Neural cell (in vitro differentiated cells): ENCODE data around the gene MTHFD1L. TPM values are rescaled to one million over a fixed set of nuclear protein-coding genes. Genes with fewer than 3 reads are reported as not detected.

ENCODE experiments used
- H2AFZ ChIP-seq: fragments of 200-600, 300-800 bp; sonication (generic), shearing (Covaris generic); 2 replicates; pipeline ENCODE4 v1.6.0; 2014; ENCODE audit warnings: low read depth, mild to moderate bottlenecking, antibody characterized with exemption, low read length, moderate library complexity
- H3F3A ChIP-seq: fragments of 200-600 bp; shearing (Covaris generic); 2 replicates; pipeline ENCODE4 v1.6.1; 2016; ENCODE audit warnings: mild to moderate bottlenecking, moderate library complexity, mixed read lengths, antibody characterized with exemption, low read length; ENCODE audit not compliant: insufficient read depth, poor library complexity, severe bottlenecking
- H3K27ac ChIP-seq: fragments of 200-600, 300-800 bp; sonication (generic), shearing (Covaris generic); 2 replicates; pipeline ENCODE4 v1.5.1; 2014; ENCODE audit warnings: mild to moderate bottlenecking, low read length, moderate library complexity
- H3K27me3 ChIP-seq: fragments of 300-800, 200-600 bp; sonication (generic), shearing (Covaris generic); 2 replicates; pipeline ENCODE4 v1.6.0; 2014; ENCODE audit warnings: mild to moderate bottlenecking, low read depth, low read length, moderate library complexity; ENCODE audit not compliant: insufficient read depth
- H3K36me3 ChIP-seq: fragments of 300-800, 200-600 bp; sonication (generic), shearing (Covaris generic); 2 replicates; pipeline ENCODE4 v1.5.1; 2014; ENCODE audit warnings: mild to moderate bottlenecking, antibody characterized with exemption, low read length, moderate library complexity; ENCODE audit not compliant: insufficient read depth
- H3K4me2 ChIP-seq: fragments of 300-800, 200-600 bp; sonication (generic), shearing (Covaris generic); 2 replicates; pipeline ENCODE4 v1.6.0; 2014; ENCODE audit warnings: mild to moderate bottlenecking, low read length
- H3K4me3 ChIP-seq: fragments of 300-800, 200-600 bp; sonication (generic), shearing (Covaris generic); 2 replicates; pipeline ENCODE4 v1.5.1; 2014; ENCODE audit warnings: mild to moderate bottlenecking, low read length, moderate library complexity
- H3K79me2 ChIP-seq: fragments of 200-600 bp; shearing (Covaris generic); replicated peaks from 2 replicates; pipeline ENCODE4 v1.6.0; 2014; ENCODE audit warnings: mild to moderate bottlenecking, low read length, moderate library complexity; ENCODE audit not compliant: insufficient read depth
- H3K9ac ChIP-seq: fragments of 300-800, 200-600 bp; sonication (generic), shearing (Covaris generic); 2 replicates; pipeline ENCODE4 v1.6.1; 2016; ENCODE audit warnings: mild to moderate bottlenecking, low read length, mixed read lengths
- H3K9me2 ChIP-seq: fragments of 200-600 bp; shearing (Covaris generic); 2 replicates; pipeline ENCODE4 v1.6.1; 2016; ENCODE audit warnings: mild to moderate bottlenecking, low read length, mixed read lengths; ENCODE audit not compliant: insufficient read depth
- H3K9me3 ChIP-seq: fragments of 200-600, 300-800 bp; sonication (generic), shearing (Covaris generic); 2 replicates; pipeline ENCODE4 v1.6.1; 2016; ENCODE audit warnings: mild to moderate bottlenecking, mixed run types, low read length, moderate library complexity, mixed read lengths
- H4K20me1 ChIP-seq: fragments of 200-600 bp; shearing (Covaris generic); 2 replicates; pipeline ENCODE4 v1.6.1; 2016; ENCODE audit warnings: mild to moderate bottlenecking, mixed run types; ENCODE audit not compliant: insufficient read depth
- EP300 ChIP-seq: fragments of 450-650 bp; conservative IDR thresholded peaks from 2 replicates; pipeline ENCODE4 v1.6.1; 2014; ENCODE audit warnings: antibody characterized with exemption, mild to moderate bottlenecking, moderate library complexity; ENCODE audit not compliant: poor library complexity, severe bottlenecking
- EZH2 ChIP-seq: fragments of 200-600, 300-800 bp; shearing (Covaris generic), sonication (generic); IDR thresholded peaks from 2 replicates; pipeline ENCODE4 v1.6.1; 2014; ENCODE audit warnings: antibody characterized with exemption, low read length, borderline replicate concordance, mild to moderate bottlenecking; ENCODE audit not compliant: insufficient read depth, poor library complexity, severe bottlenecking
- MXI1 ChIP-seq: fragments of 450-650 bp; conservative IDR thresholded peaks from 2 replicates; pipeline ENCODE4 v1.6.1; 2014; ENCODE audit warnings: antibody characterized with exemption, mild to moderate bottlenecking; ENCODE audit not compliant: poor library complexity, severe bottlenecking
- POLR2AphosphoS5 ChIP-seq: IDR thresholded peaks from 2 replicates; pipeline ENCODE4 v1.6.1; 2012
- RAD21 ChIP-seq: fragments of 450-650 bp; conservative IDR thresholded peaks from 2 replicates; pipeline ENCODE4 v1.6.1; 2014; ENCODE audit warnings: antibody characterized with exemption, mild to moderate bottlenecking, moderate library complexity
- SMC3 ChIP-seq: fragments of 450-650 bp; conservative IDR thresholded peaks from 2 replicates; pipeline ENCODE4 v1.6.1; 2014; ENCODE audit warnings: antibody characterized with exemption, mild to moderate bottlenecking, moderate library complexity; ENCODE audit not compliant: poor library complexity
- TAF1 ChIP-seq: IDR thresholded peaks from 2 replicates; pipeline ENCODE4 v1.6.1; 2012; ENCODE audit warnings: low read depth
- polyA plus RNA-seq: library from polyadenylated mRNA; depleted of rRNA; stranded (reverse); fragments of >200 nt; gene quantifications from 2 replicates; pipeline ENCODE4 v1.2.3, GENCODE V29; 2014
- TF ChIP-seq, protein P1 (sequence below): IDR thresholded peaks from 2 replicates; pipeline ENCODE4 v1.6.1; 2012; ENCODE audit warnings: borderline replicate concordance
- TF ChIP-seq, protein P2 (sequence below): fragments of 450-650 bp; IDR thresholded peaks from 2 replicates; pipeline ENCODE4 v1.5.1; 2014; ENCODE audit warnings: antibody characterized with exemption, mild to moderate bottlenecking, moderate library complexity; ENCODE audit not compliant: poor library complexity, severe bottlenecking

MTHFD1L gene
- polyA plus RNA-seq, 1 donor from 2014 or later: 6.3 TPM

- H3K9me3 ChIP-seq: no peaks in the 10 kb centered on the region
- no peak overlapping the region for H2AFZ ChIP-seq
- H3K79me2 ChIP-seq: no peaks in the 10 kb centered on the region
- H3K27ac ChIP-seq: no peak overlapping the region
- H3F3A ChIP-seq: no peaks in the 10 kb centered on the region
- H3K9me2 ChIP-seq: no peaks in the 10 kb centered on the region
- TF ChIP-seq EP300 (no peak), SMC3 (no peak), EZH2 (no peak), RAD21 (no peak), POLR2AphosphoS5 (no peak), MXI1 (no peak), TAF1 (no peak)
- TF ChIP-seq, protein P1, sequence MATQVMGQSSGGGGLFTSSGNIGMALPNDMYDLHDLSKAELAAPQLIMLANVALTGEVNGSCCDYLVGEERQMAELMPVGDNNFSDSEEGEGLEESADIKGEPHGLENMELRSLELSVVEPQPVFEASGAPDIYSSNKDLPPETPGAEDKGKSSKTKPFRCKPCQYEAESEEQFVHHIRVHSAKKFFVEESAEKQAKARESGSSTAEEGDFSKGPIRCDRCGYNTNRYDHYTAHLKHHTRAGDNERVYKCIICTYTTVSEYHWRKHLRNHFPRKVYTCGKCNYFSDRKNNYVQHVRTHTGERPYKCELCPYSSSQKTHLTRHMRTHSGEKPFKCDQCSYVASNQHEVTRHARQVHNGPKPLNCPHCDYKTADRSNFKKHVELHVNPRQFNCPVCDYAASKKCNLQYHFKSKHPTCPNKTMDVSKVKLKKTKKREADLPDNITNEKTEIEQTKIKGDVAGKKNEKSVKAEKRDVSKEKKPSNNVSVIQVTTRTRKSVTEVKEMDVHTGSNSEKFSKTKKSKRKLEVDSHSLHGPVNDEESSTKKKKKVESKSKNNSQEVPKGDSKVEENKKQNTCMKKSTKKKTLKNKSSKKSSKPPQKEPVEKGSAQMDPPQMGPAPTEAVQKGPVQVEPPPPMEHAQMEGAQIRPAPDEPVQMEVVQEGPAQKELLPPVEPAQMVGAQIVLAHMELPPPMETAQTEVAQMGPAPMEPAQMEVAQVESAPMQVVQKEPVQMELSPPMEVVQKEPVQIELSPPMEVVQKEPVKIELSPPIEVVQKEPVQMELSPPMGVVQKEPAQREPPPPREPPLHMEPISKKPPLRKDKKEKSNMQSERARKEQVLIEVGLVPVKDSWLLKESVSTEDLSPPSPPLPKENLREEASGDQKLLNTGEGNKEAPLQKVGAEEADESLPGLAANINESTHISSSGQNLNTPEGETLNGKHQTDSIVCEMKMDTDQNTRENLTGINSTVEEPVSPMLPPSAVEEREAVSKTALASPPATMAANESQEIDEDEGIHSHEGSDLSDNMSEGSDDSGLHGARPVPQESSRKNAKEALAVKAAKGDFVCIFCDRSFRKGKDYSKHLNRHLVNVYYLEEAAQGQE: no peak
- TF ChIP-seq, protein P2, sequence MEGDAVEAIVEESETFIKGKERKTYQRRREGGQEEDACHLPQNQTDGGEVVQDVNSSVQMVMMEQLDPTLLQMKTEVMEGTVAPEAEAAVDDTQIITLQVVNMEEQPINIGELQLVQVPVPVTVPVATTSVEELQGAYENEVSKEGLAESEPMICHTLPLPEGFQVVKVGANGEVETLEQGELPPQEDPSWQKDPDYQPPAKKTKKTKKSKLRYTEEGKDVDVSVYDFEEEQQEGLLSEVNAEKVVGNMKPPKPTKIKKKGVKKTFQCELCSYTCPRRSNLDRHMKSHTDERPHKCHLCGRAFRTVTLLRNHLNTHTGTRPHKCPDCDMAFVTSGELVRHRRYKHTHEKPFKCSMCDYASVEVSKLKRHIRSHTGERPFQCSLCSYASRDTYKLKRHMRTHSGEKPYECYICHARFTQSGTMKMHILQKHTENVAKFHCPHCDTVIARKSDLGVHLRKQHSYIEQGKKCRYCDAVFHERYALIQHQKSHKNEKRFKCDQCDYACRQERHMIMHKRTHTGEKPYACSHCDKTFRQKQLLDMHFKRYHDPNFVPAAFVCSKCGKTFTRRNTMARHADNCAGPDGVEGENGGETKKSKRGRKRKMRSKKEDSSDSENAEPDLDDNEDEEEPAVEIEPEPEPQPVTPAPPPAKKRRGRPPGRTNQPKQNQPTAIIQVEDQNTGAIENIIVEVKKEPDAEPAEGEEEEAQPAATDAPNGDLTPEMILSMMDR: no peak
- no peak overlapping the region for H3K9ac ChIP-seq
- H3K36me3 ChIP-seq: no peaks in the 10 kb centered on the region
- H4K20me1 ChIP-seq: no peaks in the 10 kb centered on the region
- no peak overlapping the region for H3K4me3 ChIP-seq
- H3K27me3 ChIP-seq: no peaks in the 10 kb centered on the region
- no peak overlapping the region for H3K4me2 ChIP-seq
Measured at GRCh38 chr6:150886155-150886554, 20.7 kb downstream of the MTHFD1L start.

DNA sequence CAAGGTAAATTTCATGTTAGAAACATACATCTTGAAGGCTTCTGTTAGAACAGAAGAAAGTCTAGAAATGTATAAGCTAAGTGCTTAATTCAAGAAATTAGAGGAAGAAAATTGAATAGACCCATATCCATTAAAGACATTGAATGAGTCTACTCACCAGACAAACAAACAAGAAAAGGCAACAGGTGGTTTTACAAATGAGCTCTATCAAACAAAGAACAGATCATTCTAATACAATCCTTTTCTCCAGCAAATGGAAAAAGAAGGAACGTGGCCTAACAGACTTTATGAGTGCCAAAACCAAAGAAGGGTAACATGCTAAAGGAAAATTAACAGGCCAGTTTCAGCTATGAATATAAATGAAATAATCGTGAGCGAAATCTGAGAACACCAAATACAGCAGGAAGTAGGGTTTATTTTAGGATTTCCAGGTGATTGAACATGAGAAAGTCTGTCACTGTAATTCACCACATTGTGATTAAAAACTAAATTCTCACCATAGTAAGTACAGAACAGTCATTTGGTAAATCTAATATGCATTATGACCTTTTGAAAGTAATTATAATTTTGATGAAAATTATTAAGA lies 22.6 kb downstream of the MTHFD1L start:
- H3K27ac ChIP-seq: no peak overlapping the region
- H3K36me3 ChIP-seq: no peaks in the 10 kb centered on the region
- H2AFZ ChIP-seq: no peak overlapping the region
- no peaks in the 10 kb centered on the region for H3K9me2 ChIP-seq
- TF ChIP-seq TAF1 (no peak), EP300 (no peak), RAD21 (no peak), SMC3 (no peak), EZH2 (no peak), POLR2AphosphoS5 (no peak), MXI1 (no peak)
- TF ChIP-seq, protein P1: no peak
- TF ChIP-seq, protein P2: no peak
- no peaks in the 10 kb centered on the region for H3K79me2 ChIP-seq
- no peaks in the 10 kb centered on the region for H3K9me3 ChIP-seq
- no peak overlapping the region for H3K9ac ChIP-seq
- H3K27me3 ChIP-seq: no peaks in the 10 kb centered on the region
- no peaks in the 10 kb centered on the region for H3F3A ChIP-seq
- H4K20me1 ChIP-seq: no peaks in the 10 kb centered on the region
- no peak overlapping the region for H3K4me2 ChIP-seq
- no peak overlapping the region for H3K4me3 ChIP-seq
